DOHH2 (cell line): ENCODE results near the gene TUFT1.

Source experiments
- H3F3A ChIP-seq: fragments of 200-600 bp; sonication (generic), shearing (Covaris generic); 2 replicates; pipeline ENCODE4 v1.6.0; 2016; ENCODE audit warnings: antibody characterized with exemption, mild to moderate bottlenecking; ENCODE audit not compliant: control insufficient read depth, insufficient read depth
- H3K27ac ChIP-seq: fragments of 200-600 bp; sonication (generic); 2 replicates; pipeline ENCODE4 v1.5.1; 2014; ENCODE audit warnings: low read depth, mild to moderate bottlenecking, low read length, moderate library complexity
- H3K27me3 ChIP-seq: fragments of 200-600 bp; sonication (generic); 2 replicates; pipeline ENCODE4 v1.6.1; 2014; ENCODE audit warnings: mild to moderate bottlenecking, low read length, mixed read lengths; ENCODE audit not compliant: control insufficient read depth
- H3K36me3 ChIP-seq: fragments of 200-600 bp; sonication (generic); 2 replicates; pipeline ENCODE4 v1.6.1; 2014; ENCODE audit warnings: mild to moderate bottlenecking, low read length, moderate library complexity, mixed read lengths; ENCODE audit not compliant: control insufficient read depth
- H3K4me1 ChIP-seq: fragments of 200-600 bp; sonication (generic); 2 replicates; pipeline ENCODE4 v1.6.1; 2014; ENCODE audit warnings: mild to moderate bottlenecking, low read length, mixed read lengths; ENCODE audit not compliant: control insufficient read depth
- H3K4me2 ChIP-seq: fragments of 200-600 bp; sonication (generic); 2 replicates; pipeline ENCODE4 v1.6.0; 2014; ENCODE audit warnings: mild to moderate bottlenecking, low read length, moderate library complexity
- H3K4me3 ChIP-seq: fragments of 200-600 bp; sonication (generic); 2 replicates; pipeline ENCODE4 v1.5.1; 2014; ENCODE audit warnings: mild to moderate bottlenecking, low read length, mixed read lengths
- H3K79me2 ChIP-seq: fragments of 200-600 bp; sonication (generic); 2 replicates; pipeline ENCODE4 v1.6.1; 2014; ENCODE audit warnings: mild to moderate bottlenecking, low read length, mixed read lengths; ENCODE audit not compliant: control insufficient read depth
- H3K9me2 ChIP-seq: fragments of 200-600 bp; sonication (generic); replicated peaks from 2 replicates; pipeline ENCODE4 v1.6.1; 2014; ENCODE audit warnings: mild to moderate bottlenecking, low read length, mixed read lengths; ENCODE audit not compliant: control insufficient read depth
- H3K9me3 ChIP-seq: fragments of 200-600 bp; sonication (generic); 2 replicates; pipeline ENCODE4 v1.6.1; 2014; ENCODE audit warnings: antibody characterized with exemption, low read length, mixed read lengths; ENCODE audit not compliant: control insufficient read depth, insufficient read depth
- H4K20me1 ChIP-seq: fragments of 200-600 bp; sonication (generic); 2 replicates; pipeline ENCODE4 v1.6.0; 2014; ENCODE audit warnings: low read depth, mild to moderate bottlenecking, antibody characterized with exemption, low read length, moderate library complexity; ENCODE audit not compliant: control insufficient read depth, insufficient read depth
- EZH2phosphoT487 ChIP-seq: fragments of 200-600 bp; sonication (generic); IDR thresholded peaks from 2 replicates; pipeline ENCODE4 v1.6.1; 2017; ENCODE audit warnings: borderline replicate concordance, mild to moderate bottlenecking, antibody characterized with exemption, low read length, moderate library complexity, mixed read lengths
- TF ChIP-seq, protein P1 (sequence below): fragments of 200-600 bp; sonication (generic); IDR thresholded peaks from one replicate; pipeline ENCODE4 v1.5.1; 2014; ENCODE audit warnings: antibody characterized with exemption, mild to moderate bottlenecking, low read depth, low read length; ENCODE audit not compliant: poor library complexity, severe bottlenecking

TUFT1 gene

DNA sequence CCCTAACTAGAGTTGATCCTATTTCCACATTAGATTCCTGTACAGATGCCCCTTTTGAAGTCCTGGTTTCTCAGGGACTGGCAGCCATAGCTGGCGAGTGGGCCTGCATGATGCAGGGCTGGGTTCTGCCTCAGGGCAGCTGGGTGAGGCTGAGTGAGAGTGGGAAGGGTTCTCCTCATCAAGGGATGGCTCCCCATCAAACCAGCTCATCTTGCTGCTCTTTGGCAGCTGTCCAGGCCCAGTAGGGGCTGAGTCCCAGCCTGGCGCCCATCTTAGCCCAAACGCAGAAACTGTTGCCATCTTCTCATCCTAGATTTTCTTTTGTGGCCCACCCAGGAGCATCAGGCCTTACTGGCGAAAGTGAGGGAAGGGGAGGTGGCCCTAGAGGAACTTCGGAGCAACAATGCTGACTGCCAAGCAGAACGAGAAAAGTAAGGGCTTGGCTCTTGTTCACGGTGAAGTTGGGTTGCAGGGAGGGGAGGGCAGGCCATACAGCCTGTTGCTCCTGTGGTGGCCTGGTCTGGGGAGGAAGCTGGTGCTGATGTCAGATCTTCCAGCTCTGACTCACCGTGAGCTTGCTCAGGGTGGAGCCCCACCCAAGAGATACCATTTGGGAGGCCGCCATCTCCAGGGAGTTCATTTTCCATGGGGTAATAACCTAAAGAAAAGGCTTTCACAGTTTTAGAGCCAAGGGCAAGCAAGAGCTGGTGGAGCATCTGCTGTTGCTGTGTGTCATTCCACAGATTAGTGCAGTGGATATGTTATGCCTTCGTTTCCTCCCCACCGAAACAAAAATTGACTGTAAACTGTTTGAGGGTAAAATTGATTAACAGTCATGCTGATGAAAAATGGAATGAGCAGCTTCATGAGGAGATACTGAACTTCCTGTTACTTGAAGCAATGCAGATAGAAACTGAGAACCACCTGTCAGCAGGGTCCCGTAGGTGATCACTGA lies 34.7 kb downstream of the TUFT1 start:
- Histone ChIP-seq H3K27ac (no peak overlapping the region), H3F3A (no peaks in the 10 kb centered on the region), H3K27me3 (no peaks in the 10 kb centered on the region), H3K36me3 (no peaks in the 10 kb centered on the region), H3K79me2 (no peaks in the 10 kb centered on the region), H3K4me2 (no peak overlapping the region), H3K9me2 (no peaks in the 10 kb centered on the region), H3K4me3 (no peak overlapping the region), H3K9me3 (no peaks in the 10 kb centered on the region), H4K20me1 (no peaks in the 10 kb centered on the region), H3K4me1 (no peaks in the 10 kb centered on the region)
- no peak for TF ChIP-seq EZH2phosphoT487

DNA sequence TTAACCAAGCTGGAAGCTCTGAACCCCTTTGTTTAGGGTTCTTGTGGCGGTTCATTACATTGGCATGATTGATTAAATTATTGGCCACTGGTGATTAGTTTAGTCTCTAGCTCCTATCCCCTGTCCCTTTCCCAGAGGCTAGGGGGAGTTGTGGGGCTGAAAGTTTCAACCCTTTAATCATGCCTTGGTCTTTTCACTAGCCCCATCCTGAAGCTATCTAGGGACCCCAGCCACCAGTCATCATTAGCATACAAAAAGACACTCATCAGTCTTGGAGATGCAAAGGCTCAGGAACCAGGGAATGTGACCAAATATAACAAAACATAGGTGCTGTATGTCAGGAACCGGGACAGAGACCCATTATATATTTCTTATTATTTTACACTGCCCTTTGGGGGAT lies 37.1 kb downstream of the TUFT1 start:
- Histone ChIP-seq H3K4me1 (no peaks in the 10 kb centered on the region), H3K9me3 (no peaks in the 10 kb centered on the region), H3K36me3 (no peaks in the 10 kb centered on the region), H3K27me3 (no peaks in the 10 kb centered on the region), H3K4me2 (no peak overlapping the region), H3K79me2 (no peaks in the 10 kb centered on the region), H3K4me3 (no peak overlapping the region), H3K9me2 (no peaks in the 10 kb centered on the region), H4K20me1 (no peaks in the 10 kb centered on the region), H3F3A (no peaks in the 10 kb centered on the region), H3K27ac (no peak overlapping the region)
- TF ChIP-seq EZH2phosphoT487, result no peak
- TF ChIP-seq, protein P1, sequence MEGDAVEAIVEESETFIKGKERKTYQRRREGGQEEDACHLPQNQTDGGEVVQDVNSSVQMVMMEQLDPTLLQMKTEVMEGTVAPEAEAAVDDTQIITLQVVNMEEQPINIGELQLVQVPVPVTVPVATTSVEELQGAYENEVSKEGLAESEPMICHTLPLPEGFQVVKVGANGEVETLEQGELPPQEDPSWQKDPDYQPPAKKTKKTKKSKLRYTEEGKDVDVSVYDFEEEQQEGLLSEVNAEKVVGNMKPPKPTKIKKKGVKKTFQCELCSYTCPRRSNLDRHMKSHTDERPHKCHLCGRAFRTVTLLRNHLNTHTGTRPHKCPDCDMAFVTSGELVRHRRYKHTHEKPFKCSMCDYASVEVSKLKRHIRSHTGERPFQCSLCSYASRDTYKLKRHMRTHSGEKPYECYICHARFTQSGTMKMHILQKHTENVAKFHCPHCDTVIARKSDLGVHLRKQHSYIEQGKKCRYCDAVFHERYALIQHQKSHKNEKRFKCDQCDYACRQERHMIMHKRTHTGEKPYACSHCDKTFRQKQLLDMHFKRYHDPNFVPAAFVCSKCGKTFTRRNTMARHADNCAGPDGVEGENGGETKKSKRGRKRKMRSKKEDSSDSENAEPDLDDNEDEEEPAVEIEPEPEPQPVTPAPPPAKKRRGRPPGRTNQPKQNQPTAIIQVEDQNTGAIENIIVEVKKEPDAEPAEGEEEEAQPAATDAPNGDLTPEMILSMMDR, result no peak

DNA sequence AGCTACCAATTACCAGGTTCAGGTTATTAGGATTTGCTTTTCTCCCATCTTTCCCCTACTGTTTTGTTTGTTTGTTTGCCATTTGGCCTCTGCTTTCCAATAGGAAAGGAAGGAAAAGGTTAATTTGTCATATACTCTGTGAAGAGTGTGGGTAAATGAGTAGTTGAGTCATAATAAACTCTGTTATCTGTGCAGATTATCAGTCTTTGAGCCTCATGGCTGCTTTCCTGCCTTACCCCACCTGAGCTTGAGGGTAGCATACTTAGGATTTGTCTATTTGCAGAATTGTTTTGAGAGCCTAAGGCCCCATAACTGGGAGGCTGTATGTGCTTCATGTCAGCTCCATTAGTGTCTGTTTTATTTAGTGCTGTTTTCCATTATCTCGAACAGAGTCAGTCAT lies 38.8 kb downstream of the TUFT1 start:
- H3F3A ChIP-seq, result no peaks in the 10 kb centered on the region
- no peaks in the 10 kb centered on the region for H3K9me2 ChIP-seq
- TF ChIP-seq, protein P1, result no peak
- TF ChIP-seq EZH2phosphoT487, result no peak
- no peak overlapping the region for H3K27ac ChIP-seq
- H3K79me2 ChIP-seq, result no peaks in the 10 kb centered on the region
- H3K4me1 ChIP-seq, result no peaks in the 10 kb centered on the region
- H3K36me3 ChIP-seq, result no peaks in the 10 kb centered on the region
- no peak overlapping the region for H3K4me3 ChIP-seq
- no peaks in the 10 kb centered on the region for H3K9me3 ChIP-seq
- H3K27me3 ChIP-seq, result no peaks in the 10 kb centered on the region
- no peaks in the 10 kb centered on the region for H4K20me1 ChIP-seq
- H3K4me2 ChIP-seq, result no peak overlapping the region
